HG02970 (cell line): Measurements from ENCODE around the gene APOBEC3B.
"Not testable (repeated sequence)": the region's sequence is repeated elsewhere in the genome, so short reads cannot be mapped to it uniquely, and the experiment has no call there.

ENCODE experiments used
- ATAC-seq: cut with Tn5 transposase; IDR thresholded peaks from one replicate; pipeline ENCODE4 v1.9.1; 2021; ENCODE audit warnings: mild to moderate bottlenecking, moderate library complexity, moderate number of reproducible peaks; ENCODE audit not compliant: unreplicated experiment, low FRiP score

APOBEC3B gene

GRCh38 chr22:38981992-38982927 lies at the start of gene APOBEC3B:
Gene APOBEC3B (plus strand): TSS chr22:38982347. CDS start chr22:38982454, 107 bp downstream.
- ATAC-seq, result peak; percentile 48

GRCh38 chr22:38935023-38935422 lies 47.1 kb upstream of the APOBEC3B start:
- ATAC-seq, result no peak

- no peak for ATAC-seq
Observed at GRCh38 chr22:38935616-38936015, 46.5 kb upstream of the APOBEC3B start.

GRCh38 chr22:38936562-38936961 lies 45.6 kb upstream of the APOBEC3B start:
- no peak for ATAC-seq

- ATAC-seq, result no peak
Observed at GRCh38 chr22:38937036-38937435, 45.1 kb upstream of the APOBEC3B start.

GRCh38 chr22:38937541-38937940 lies 44.6 kb upstream of the APOBEC3B start:
- ATAC-seq, result no peak

GRCh38 chr22:38938221-38938620 lies 43.9 kb upstream of the APOBEC3B start:
- ATAC-seq, result no peak

- ATAC-seq, result no peak
Observed at GRCh38 chr22:38938925-38939324, 43.2 kb upstream of the APOBEC3B start.

- no peak for ATAC-seq
Observed at GRCh38 chr22:38940811-38941384, 41.2 kb upstream of the APOBEC3B start.

GRCh38 chr22:38941488-38941987 lies 40.6 kb upstream of the APOBEC3B start:
- ATAC-seq, result peak; percentile 74

GRCh38 chr22:38942702-38943101 lies 39.4 kb upstream of the APOBEC3B start:
- no peak for ATAC-seq

- no peak for ATAC-seq
Observed at GRCh38 chr22:38943201-38943600, 38.9 kb upstream of the APOBEC3B start.

- no peak for ATAC-seq
Observed at GRCh38 chr22:38943882-38944281, 38.3 kb upstream of the APOBEC3B start.

- ATAC-seq, result no peak
Observed at GRCh38 chr22:38944653-38945052, 37.5 kb upstream of the APOBEC3B start.

GRCh38 chr22:38945706-38946338 lies 36.3 kb upstream of the APOBEC3B start:
- not testable (repeated sequence) for ATAC-seq

GRCh38 chr22:38946771-38947170 lies 35.4 kb upstream of the APOBEC3B start:
- no peak for ATAC-seq

GRCh38 chr22:38947321-38948140 lies 34.6 kb upstream of the APOBEC3B start:
- ATAC-seq, result no peak

- ATAC-seq, result no peak
Observed at GRCh38 chr22:38948181-38948940, 33.8 kb upstream of the APOBEC3B start.

- ATAC-seq, result no peak
Observed at GRCh38 chr22:38949889-38950405, 32.2 kb upstream of the APOBEC3B start.
